Common myeloid progenitor, CD34-positive (primary cell): Measurements from ENCODE around the gene SLC12A1.

Experiments used
- CTCF ChIA-PET: fragments of 350-600 bp; sonication (Branson Sonifier 250); formaldehyde crosslinking; loops from one replicate; lab custom pipeline; 2021; ENCODE audit warnings: antibody characterized with exemption; lab: Charles Lee
- POLR2A ChIA-PET: fragments of 350-600 bp; sonication (Branson Sonifier 250); formaldehyde crosslinking; loops from one replicate; lab custom pipeline; 2021; ENCODE audit warnings: antibody characterized with exemption; lab: Charles Lee
- DNase-seq, 3 donors: peaks; one replicate each; pipeline versions ENCODE4 v3.0.0 to v3.0.0-alpha.2; 2013
- H3K27ac ChIP-seq, 2 experiments: 1 replicate in 1 of 2; 2 replicates in 1 of 2; pipeline ENCODE4 v1.7.0; 2013; ENCODE audit warnings: inconsistent platforms in 2 of 2, low read length in 2 of 2, mild to moderate bottlenecking in 2 of 2, low read depth in 1 of 2, moderate library complexity in 1 of 2; ENCODE audit not compliant: severe bottlenecking in 2 of 2, insufficient read depth in 1 of 2, poor library complexity in 1 of 2
- H3K27me3 ChIP-seq, 5 experiments: replicated peaks in 2 of 5; 1 replicate in 3 of 5; 2 replicates in 2 of 5; pipeline versions ENCODE4 v1.6.1 to v1.7.0; 2013; ENCODE audit warnings: low read length in 4 of 5, mild to moderate bottlenecking in 2 of 5, moderate library complexity in 2 of 5, inconsistent platforms in 1 of 5; ENCODE audit not compliant: insufficient read depth in 5 of 5, control insufficient read depth in 4 of 5
- H3K36me3 ChIP-seq, 4 experiments: 1 replicate in 2 of 4; 2 replicates in 2 of 4; pipeline versions ENCODE4 v1.6.1 to v1.7.0; 2013; ENCODE audit warnings: low read length in 3 of 4, control low read depth in 1 of 4, mild to moderate bottlenecking in 1 of 4; ENCODE audit not compliant: control insufficient read depth in 4 of 4, insufficient read depth in 4 of 4
- H3K4me1 ChIP-seq, 4 experiments: 1 replicate in 3 of 4; 2 replicates in 1 of 4; pipeline versions ENCODE4 v1.6.1 to v1.7.1; 2013; ENCODE audit warnings: low read length in 3 of 4, mild to moderate bottlenecking in 3 of 4, control low read depth in 1 of 4, inconsistent platforms in 1 of 4, moderate library complexity in 1 of 4; ENCODE audit not compliant: control insufficient read depth in 4 of 4, insufficient read depth in 4 of 4; ENCODE audit errors: control extremely low read depth in 1 of 4
- H3K4me3 ChIP-seq, 7 experiments: 1 replicate in 4 of 7; 2 replicates in 3 of 7; pipeline versions ENCODE4 v1.5.1 to v1.7.0; 2013; ENCODE audit warnings: mild to moderate bottlenecking in 7 of 7, low read length in 6 of 7, moderate library complexity in 6 of 7, inconsistent platforms in 2 of 7, low read depth in 2 of 7, control low read depth in 1 of 7; ENCODE audit not compliant: insufficient read depth in 4 of 7, control insufficient read depth in 1 of 7; ENCODE audit errors: extremely low read depth in 1 of 7
- H3K9me3 ChIP-seq, 5 experiments: 1 replicate in 4 of 5; 2 replicates in 1 of 5; pipeline versions ENCODE4 v1.6.1 to v1.7.1; 2013; ENCODE audit warnings: low read length in 4 of 5, mild to moderate bottlenecking in 2 of 5, inconsistent platforms in 1 of 5, low read depth in 1 of 5, moderate library complexity in 1 of 5; ENCODE audit not compliant: control insufficient read depth in 4 of 5, insufficient read depth in 2 of 5; ENCODE audit errors: control extremely low read depth in 1 of 5
- WGBS: methylation state at CpG from one replicate; pipeline ENCODE4 v1.1.5; 2013; ENCODE audit not compliant: insufficient coverage; 5-methylcytosine and 5-hydroxymethylcytosine counted together

Gene SLC12A1

GRCh38 chr15:48233246-48233645 lies 27.1 kb downstream of the SLC12A1 start:
- Histone ChIP-seq H3K27me3 (no peaks in the 10 kb centered on the region), H3K9me3 (no peaks in the 10 kb centered on the region), H3K36me3 (no peaks in the 10 kb centered on the region), H3K4me1 (no peaks in the 10 kb centered on the region), H3K27ac (no peak overlapping the region), H3K4me3 (no peak overlapping the region)
- ChIA-PET CTCF (no interaction called here), POLR2A (no interaction called here)
- DNase-seq: no peak

GRCh38 chr15:48239334-48239733 lies 33.2 kb downstream of the SLC12A1 start:
- Histone ChIP-seq H3K27ac (no peak overlapping the region), H3K4me1 (no peaks in the 10 kb centered on the region), H3K9me3 (no peaks in the 10 kb centered on the region), H3K27me3 (peaks cover 0 to 2% (median 0%) of the 10 kb centered on the region in 5 experiments), H3K36me3 (no peaks in the 10 kb centered on the region), H3K4me3 (no peak overlapping the region)
- no peak for DNase-seq
- 92% methylated on average over 2 of the region's 4 CpGs for WGBS
- CTCF ChIA-PET: no interaction called here
- POLR2A ChIA-PET: no interaction called here

GRCh38 chr15:48242015-48242414 lies 35.9 kb downstream of the SLC12A1 start:
- H3K27me3 ChIP-seq: peaks cover 0 to 4% (median 0%) of the 10 kb centered on the region in 5 experiments
- ChIA-PET POLR2A (no interaction called here), CTCF (no interaction called here)
- no peak overlapping the region for H3K27ac ChIP-seq
- no peaks in the 10 kb centered on the region for H3K9me3 ChIP-seq
- H3K36me3 ChIP-seq: no peaks in the 10 kb centered on the region
- no peaks in the 10 kb centered on the region for H3K4me1 ChIP-seq
- H3K4me3 ChIP-seq: no peak overlapping the region
- DNase-seq: no peak

GRCh38 chr15:48242535-48242934 lies 36.4 kb downstream of the SLC12A1 start:
- Histone ChIP-seq H3K9me3 (no peaks in the 10 kb centered on the region), H3K4me3 (no peak overlapping the region), H3K36me3 (no peaks in the 10 kb centered on the region), H3K27ac (no peak overlapping the region), H3K4me1 (no peaks in the 10 kb centered on the region), H3K27me3 (peaks cover 0 to 5% (median 0%) of the 10 kb centered on the region in 5 experiments)
- DNase-seq: no peak
- ChIA-PET POLR2A (no interaction called here), CTCF (no interaction called here)
- WGBS: 100% methylated on average over 1 of the region's 4 CpGs

- ChIA-PET CTCF (no interaction called here), POLR2A (no interaction called here)
- Histone ChIP-seq H3K27me3 (peaks cover 0 to 7% (median 0%) of the 10 kb centered on the region in 5 experiments), H3K27ac (no peak overlapping the region), H3K9me3 (no peaks in the 10 kb centered on the region), H3K36me3 (no peaks in the 10 kb centered on the region), H3K4me3 (no peak overlapping the region), H3K4me1 (no peaks in the 10 kb centered on the region)
- no peak for DNase-seq
- WGBS: no CpG with 5 or more reads among the region's 1 CpG
These were observed 38.8 kb downstream of the SLC12A1 start for GRCh38 chr15:48244921-48245320.

GRCh38 chr15:48248414-48248813 lies 42.3 kb downstream of the SLC12A1 start:
- POLR2A ChIA-PET: no interaction called here
- Histone ChIP-seq H3K4me3 (no peak overlapping the region), H3K4me1 (no peaks in the 10 kb centered on the region), H3K9me3 (no peaks in the 10 kb centered on the region), H3K27me3 (peaks cover 0 to 5% (median 0%) of the 10 kb centered on the region in 5 experiments), H3K27ac (no peak overlapping the region), H3K36me3 (no peaks in the 10 kb centered on the region)
- 100% methylated on average over 3 of the region's 5 CpGs for WGBS
- DNase-seq: no peak
- CTCF ChIA-PET: interaction anchor here (1.0 kb wide), 1 partner anchor 1052 kb away, joined by 3 read pairs; no protein-coding TSS in a partner anchor

- ChIA-PET CTCF (interaction anchor here (1.0 to 1.5 kb wide), 3 partner anchors 30 to 137 kb away, joined by 3 read pairs; no protein-coding TSS in a partner anchor), POLR2A (no interaction called here)
- H3K9me3 ChIP-seq: no peaks in the 10 kb centered on the region
- no peak overlapping the region for H3K4me3 ChIP-seq
- DNase-seq: peak; percentile 81 to 86 (median 83)
- 70% methylated on average over 4 of the region's 6 CpGs for WGBS
- H3K27me3 ChIP-seq: peaks cover 0 to 3% (median 2%) of the 10 kb centered on the region in 5 experiments
- H3K36me3 ChIP-seq: no peaks in the 10 kb centered on the region
- no peak overlapping the region for H3K27ac ChIP-seq
- H3K4me1 ChIP-seq: no peaks in the 10 kb centered on the region
These were observed 44.6 kb downstream of the SLC12A1 start for GRCh38 chr15:48250640-48251076.
